ENCODE results near the gene HIGD1A.

DNA sequence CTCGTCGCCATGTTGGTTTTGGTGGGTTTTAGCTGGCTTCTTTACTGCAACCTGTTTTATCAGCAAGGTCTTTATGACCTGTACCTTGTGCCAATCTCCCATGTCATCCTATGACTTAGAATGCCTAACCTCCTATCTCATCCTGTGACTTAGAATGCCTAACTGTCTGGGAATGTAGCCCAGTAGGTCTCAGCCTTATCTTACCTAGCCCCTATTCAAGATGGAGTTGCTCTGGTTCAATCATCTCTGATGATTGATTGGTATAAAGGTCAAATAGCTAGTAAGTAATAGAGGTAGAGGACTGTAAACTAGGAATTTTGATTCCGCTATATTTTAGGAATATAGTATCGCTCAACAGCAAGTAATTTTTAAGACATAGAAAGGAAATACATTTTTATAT, 3.6 kb upstream of the HIGD1A start:
- TF ChIP-seq GATA2 (IDR thresholded peaks at IDR 0.05; ENCODE audit: low read depth, low read length) (no peak), GATA3 (IDR thresholded peaks at IDR 0.05; ENCODE audit: low read depth, low read length) (no peak)

All from SH-SY5Y (cell line).